Lung microvascular endothelial cell (primary cell): ENCODE data around the gene DGKD. TPM values are rescaled to one million over a fixed set of nuclear protein-coding genes. Genes with fewer than 3 reads are reported as not detected.
A peak's percentile ranks its signal among the peaks of the same experiment; 100 is the strongest.

Experiments used
- DNase-seq, 2 donors: peaks; one replicate each; pipeline versions ENCODE4 v3.0.0 to v3.0.0-alpha.2; 2010; ENCODE audit warnings: low read depth in 2 of 2
- total RNA-seq: library from RNA; depleted of rRNA; stranded (reverse); fragments of >200 nt; gene quantifications from 2 replicates; pipeline ENCODE4 v1.2.1, GENCODE V29; 2014

The DGKD gene
- total RNA-seq, 1 donor from 2014 or later, result 7.9 TPM

- DNase-seq, result no peak
Measured at GRCh38 chr2:233428008-233428407, 73.7 kb downstream of the DGKD start.

GRCh38 chr2:233428438-233428837, 74.1 kb downstream of the DGKD start:
- no peak for DNase-seq

- DNase-seq, result no peak
Measured at GRCh38 chr2:233429175-233429897, 75.0 kb downstream of the DGKD start.

- DNase-seq, result peak; percentile 52 to 53
Measured at GRCh38 chr2:233430081-233430480, 75.8 kb downstream of the DGKD start.

GRCh38 chr2:233430651-233431050, 76.4 kb downstream of the DGKD start:
- DNase-seq, result no peak

- no peak for DNase-seq
Measured at GRCh38 chr2:233433029-233433428, 78.7 kb downstream of the DGKD start.

GRCh38 chr2:233433794-233434193, 79.5 kb downstream of the DGKD start:
- no peak for DNase-seq

- DNase-seq, result no peak
Measured at GRCh38 chr2:233434666-233435330, 80.5 kb downstream of the DGKD start.

GRCh38 chr2:233435436-233436190, 81.3 kb downstream of the DGKD start:
- DNase-seq, result no peak

- no peak for DNase-seq
Measured at GRCh38 chr2:233436191-233436581, 81.9 kb downstream of the DGKD start.

- no peak for DNase-seq
Measured at GRCh38 chr2:233436691-233437438, 82.6 kb downstream of the DGKD start.

- DNase-seq, result no peak
Measured at GRCh38 chr2:233437439-233437955, 83.2 kb downstream of the DGKD start.

GRCh38 chr2:233438573-233439147, 84.4 kb downstream of the DGKD start:
- DNase-seq, result no peak

GRCh38 chr2:233439191-233439590, 84.9 kb downstream of the DGKD start:
- DNase-seq, result no peak

GRCh38 chr2:233440314-233440713, 86.0 kb downstream of the DGKD start:
- DNase-seq, result no peak

GRCh38 chr2:233440714-233441113, 86.4 kb downstream of the DGKD start:
- DNase-seq, result no peak

GRCh38 chr2:233441161-233442027, 87.1 kb downstream of the DGKD start:
- DNase-seq, result no peak

GRCh38 chr2:233442028-233442310, 87.7 kb downstream of the DGKD start:
- DNase-seq, result no peak

- peak; percentile 88 to 94 for DNase-seq
Measured at GRCh38 chr2:233443511-233444183, 89.4 kb downstream of the DGKD start.

GRCh38 chr2:233444501-233444900, 90.2 kb downstream of the DGKD start:
- no peak for DNase-seq
